Non-pigmented ciliary epithelial cell (primary cell): Measurements from ENCODE around the gene IQGAP3.
"Not testable (repeated sequence)": the region's sequence is repeated elsewhere in the genome, so short reads cannot be mapped to it uniquely, and the experiment has no call there.

Experiments used
- DNase-seq: peaks from one replicate; pipeline ENCODE4 v3.0.0-alpha.2; 2010; ENCODE audit warnings: low read depth

IQGAP3 gene

GRCh38 chr1:156566436-156566835, 5.9 kb downstream of the IQGAP3 start:
- DNase-seq, result no peak

GRCh38 chr1:156565519-156565918, 6.8 kb downstream of the IQGAP3 start:
- DNase-seq, result no peak

- DNase-seq, result no peak
These were observed 11.7 kb downstream of the IQGAP3 start for GRCh38 chr1:156560585-156561163.

- no peak for DNase-seq
These were observed 12.5 kb downstream of the IQGAP3 start for GRCh38 chr1:156559797-156560385.

GRCh38 chr1:156559086-156559796, 13.1 kb downstream of the IQGAP3 start:
- no peak for DNase-seq

- DNase-seq, result no peak
These were observed 16.0 kb downstream of the IQGAP3 start for GRCh38 chr1:156556354-156556753.

- DNase-seq, result no peak
These were observed 16.6 kb downstream of the IQGAP3 start for GRCh38 chr1:156555715-156556114.

GRCh38 chr1:156554971-156555370, 17.4 kb downstream of the IQGAP3 start:
- DNase-seq, result no peak

GRCh38 chr1:156553860-156554485, 18.4 kb downstream of the IQGAP3 start:
- no peak for DNase-seq

- not testable (repeated sequence) for DNase-seq
These were observed 19.4 kb downstream of the IQGAP3 start for GRCh38 chr1:156552937-156553336.

GRCh38 chr1:156552518-156552917, 19.8 kb downstream of the IQGAP3 start:
- no peak for DNase-seq

GRCh38 chr1:156551869-156552268, 20.5 kb downstream of the IQGAP3 start:
- no peak for DNase-seq

- no peak for DNase-seq
These were observed 21.2 kb downstream of the IQGAP3 start for GRCh38 chr1:156551066-156551643.

- DNase-seq, result no peak
These were observed 22.0 kb downstream of the IQGAP3 start for GRCh38 chr1:156550346-156550745.

- DNase-seq, result no peak
These were observed 22.5 kb downstream of the IQGAP3 start for GRCh38 chr1:156549831-156550230.

- no peak for DNase-seq
These were observed 23.0 kb downstream of the IQGAP3 start for GRCh38 chr1:156549390-156549789.

GRCh38 chr1:156547982-156548381, 24.4 kb downstream of the IQGAP3 start:
- no peak for DNase-seq

- no peak for DNase-seq
These were observed 24.9 kb downstream of the IQGAP3 start for GRCh38 chr1:156547434-156547833.

- no peak for DNase-seq
These were observed 26.1 kb downstream of the IQGAP3 start for GRCh38 chr1:156546267-156546666.

- no peak for DNase-seq
These were observed 27.7 kb downstream of the IQGAP3 start for GRCh38 chr1:156544592-156545102.

- DNase-seq, result no peak
These were observed 29.3 kb downstream of the IQGAP3 start for GRCh38 chr1:156543066-156543465.

- no peak for DNase-seq
These were observed 31.4 kb downstream of the IQGAP3 start for GRCh38 chr1:156540955-156541354.
